C4-2B (cell line): ENCODE results near the gene OR52H1.

Source experiments
- ZFX ChIP-seq: fragments of 450-650 bp; IDR thresholded peaks from 2 replicates; pipeline ENCODE4 v1.6.1; 2017
- TF ChIP-seq, protein P1 (sequence below): fragments of 450-650 bp; conservative IDR thresholded peaks from 2 replicates; pipeline ENCODE4 v1.5.1; 2017; ENCODE audit warnings: mild to moderate bottlenecking

DNA sequence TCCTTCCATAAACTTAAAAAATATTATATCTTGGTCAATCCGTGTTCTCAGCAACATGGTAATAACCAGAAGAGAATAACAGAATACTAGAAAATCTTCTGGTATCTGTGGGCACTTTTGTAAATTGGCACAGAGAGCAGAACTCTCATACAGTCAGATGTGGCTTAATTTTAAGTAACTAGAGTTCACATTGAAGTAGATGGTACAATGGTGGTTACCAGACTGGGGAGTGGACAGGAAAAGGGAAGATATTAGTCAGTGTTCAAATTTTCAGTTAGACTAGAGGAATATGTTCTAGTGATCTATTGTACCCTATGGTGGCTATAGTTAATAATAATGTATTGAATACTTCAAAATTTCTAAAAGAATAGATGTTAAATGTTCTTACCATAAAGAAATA is 6.9 kb downstream of the OR52H1 start:
- TF ChIP-seq, protein P1, sequence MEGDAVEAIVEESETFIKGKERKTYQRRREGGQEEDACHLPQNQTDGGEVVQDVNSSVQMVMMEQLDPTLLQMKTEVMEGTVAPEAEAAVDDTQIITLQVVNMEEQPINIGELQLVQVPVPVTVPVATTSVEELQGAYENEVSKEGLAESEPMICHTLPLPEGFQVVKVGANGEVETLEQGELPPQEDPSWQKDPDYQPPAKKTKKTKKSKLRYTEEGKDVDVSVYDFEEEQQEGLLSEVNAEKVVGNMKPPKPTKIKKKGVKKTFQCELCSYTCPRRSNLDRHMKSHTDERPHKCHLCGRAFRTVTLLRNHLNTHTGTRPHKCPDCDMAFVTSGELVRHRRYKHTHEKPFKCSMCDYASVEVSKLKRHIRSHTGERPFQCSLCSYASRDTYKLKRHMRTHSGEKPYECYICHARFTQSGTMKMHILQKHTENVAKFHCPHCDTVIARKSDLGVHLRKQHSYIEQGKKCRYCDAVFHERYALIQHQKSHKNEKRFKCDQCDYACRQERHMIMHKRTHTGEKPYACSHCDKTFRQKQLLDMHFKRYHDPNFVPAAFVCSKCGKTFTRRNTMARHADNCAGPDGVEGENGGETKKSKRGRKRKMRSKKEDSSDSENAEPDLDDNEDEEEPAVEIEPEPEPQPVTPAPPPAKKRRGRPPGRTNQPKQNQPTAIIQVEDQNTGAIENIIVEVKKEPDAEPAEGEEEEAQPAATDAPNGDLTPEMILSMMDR = no peak
- TF ChIP-seq ZFX = no peak
